ENCODE results near the gene SORCS2. TPM values are rescaled to one million over a fixed set of nuclear protein-coding genes. Genes with fewer than 3 reads are reported as not detected.

The SORCS2 gene
- total and polyA plus RNA-seq, 2 of the 8 experiments (the other 6 are each of a cell fraction or from before 2014, with no cell fraction given) = 0.36 to 1.8 TPM

- no peaks in the 10 kb centered on the region for H3K23me2 ChIP-seq (ENCODE audit: low read depth, low read length)
- H4K91ac ChIP-seq (replicated peaks; ENCODE audit: insufficient read length, low read length) = no peak overlapping the region
- no peak overlapping the region for H3K4me2 ChIP-seq (ENCODE audit: insufficient read depth in 1 of 2, low read depth in 2 of 2, low read length in 2 of 2)
- H3K27ac ChIP-seq (ENCODE audit: low read depth, low read length) = no peak overlapping the region
- no peak overlapping the region for H3K14ac ChIP-seq (ENCODE audit: insufficient read length)
- H2BK15ac ChIP-seq (ENCODE audit: low read length) = 0 out of 2 replicates have a peak overlapping the region, but pooled peaks have one; percentile 19
- H4K8ac ChIP-seq (ENCODE audit: extremely low read depth, insufficient read depth, low read length) = no peak overlapping the region
- H3K4me3 ChIP-seq (ENCODE audit: extremely low read depth in 1 of 4, insufficient read depth in 2 of 4, low read depth in 3 of 4, low read length in 4 of 4) = no peak overlapping the region
- DNase-seq (ENCODE audit: low read depth in 1 of 2, low spot score in 2 of 2) = peak in 1 of 2 experiments; percentile 44
- no peak overlapping the region for H2AFZ ChIP-seq (ENCODE audit: low read length)
- no peak overlapping the region for H2BK12ac ChIP-seq (ENCODE audit: low read depth, low read length)
- H2BK20ac ChIP-seq (ENCODE audit: low read length) = no peak overlapping the region
- H3K79me1 ChIP-seq (ENCODE audit: low read depth, low read length) = no peaks in the 10 kb centered on the region
- H3K23ac ChIP-seq (ENCODE audit: insufficient read length) = no peak overlapping the region
- no peak overlapping the region for H2BK5ac ChIP-seq (ENCODE audit: low read depth, low read length)
- H2AK5ac ChIP-seq (ENCODE audit: low read depth, low read length) = no peak overlapping the region
- no peak overlapping the region for H3K4ac ChIP-seq (replicated peaks; ENCODE audit: insufficient read length, low read depth, low read length)
- H3K79me2 ChIP-seq (ENCODE audit: control insufficient read depth in 1 of 2, insufficient read depth in 2 of 2, low read length in 2 of 2) = no peaks in the 10 kb centered on the region
- H3K4me1 ChIP-seq (replicated peaks in 1 of 4; ENCODE audit: control insufficient read depth in 3 of 4, insufficient read depth in 4 of 4, low read length in 3 of 4) = peaks cover 0 to 12% (median 6%) of the 10 kb centered on the region in 4 experiments; a peak in 4 of 7 replicates
- H4K5ac ChIP-seq (ENCODE audit: insufficient read length, low read depth, low read length) = no peak overlapping the region
- H3K9me3 ChIP-seq (ENCODE audit: insufficient read depth in 2 of 2, low read depth in 1 of 2, low read length in 1 of 2) = 0 out of 4 replicates have a peak, but pooled peaks cover 0 to under 1% of the 10 kb centered on the region in 2 experiments
- no peak overlapping the region for H2BK120ac ChIP-seq (replicated peaks; ENCODE audit: low read depth, low read length)
- CTCF ChIA-PET (ENCODE audit: partially characterized antibody) = interaction anchor here (0.8 to 1.9 kb wide), 8 partner anchors 9 to 229 kb away, joined by 3 to 9 read pairs (median 4); no protein-coding TSS in a partner anchor
- FAIRE-seq = no peak
- peaks cover 0 to 2% of the 10 kb centered on the region in 2 experiments for H4K20me1 ChIP-seq (replicated peaks in 1 of 2; ENCODE audit: control insufficient read depth in 1 of 2, insufficient read depth in 2 of 2, low read length in 2 of 2)
- POLR2A ChIA-PET (ENCODE audit: partially characterized antibody) = interaction anchor here (0.6 kb wide), 1 partner anchor 118 kb away, joined by 3 read pairs; no protein-coding TSS in a partner anchor
- no peak overlapping the region for H3K18ac ChIP-seq (ENCODE audit: extremely low read depth, low read length)
- TF ChIP-seq JUN (IDR thresholded peaks at IDR 0.05; ENCODE audit: low read depth, low read length) (no peak), TBP (IDR thresholded peaks at IDR 0.05; ENCODE audit: low read depth, low read length) (no peak), E2F6 (IDR thresholded peaks at IDR 0.05) (no peak), CREB1 (IDR thresholded peaks at IDR 0.05) (no peak), CEBPB (IDR thresholded peaks at IDR 0.05; ENCODE audit: low read depth, low read length) (no peak)
- no peaks in the 10 kb centered on the region for H3K36me3 ChIP-seq (ENCODE audit: control insufficient read depth in 2 of 4, insufficient read depth in 4 of 4, low read length in 3 of 4)
- no peaks in the 10 kb centered on the region; a peak in 1 of 7 replicates for H3K27me3 ChIP-seq (replicated peaks in 1 of 4; ENCODE audit: control insufficient read depth in 3 of 4, extremely low read depth in 1 of 4, insufficient read depth in 3 of 4, low read length in 3 of 4)
- no peak overlapping the region for H3K9ac ChIP-seq (replicated peaks in 1 of 4; ENCODE audit: extremely low read depth in 1 of 4, low read depth in 3 of 4, low read length in 3 of 4)
- WGBS, 2 experiments (ENCODE audit: extremely low coverage in 1 of 2, insufficient coverage in 1 of 2, insufficient read length in 1 of 2, insufficient replicate concordance in 2 of 2, low coverage in 1 of 2, low lambda C conversion rate in 2 of 2, missing lambda C conversion rate in 1 of 2) = 87% methylated on average over 14 of the region's 17 CpGs; no CpG with 5 or more reads in 1 of the 2 experiments
- no peak overlapping the region for H3K56ac ChIP-seq (replicated peaks; ENCODE audit: insufficient read length, low read depth, low read length)
Measured at GRCh38 chr4:7423801-7424552, 231.6 kb downstream of the SORCS2 start.
